HG02840 (cell line): Measurements from ENCODE around the gene NEU4.

ENCODE experiments used
- ATAC-seq: cut with Tn5 transposase; IDR thresholded peaks from one replicate; pipeline ENCODE4 v1.9.1; 2021; ENCODE audit warnings: mild to moderate bottlenecking, moderate library complexity, moderate number of reproducible peaks; ENCODE audit not compliant: unreplicated experiment, low FRiP score

NEU4 gene

GRCh38 chr2:241849616-241850543 lies 40.9 kb downstream of the NEU4 start:
- no peak for ATAC-seq

GRCh38 chr2:241850544-241851324 lies 41.7 kb downstream of the NEU4 start:
- no peak for ATAC-seq

- no peak for ATAC-seq
Measured at GRCh38 chr2:241851325-241852115, 42.5 kb downstream of the NEU4 start.

- no peak for ATAC-seq
Measured at GRCh38 chr2:241852116-241852980, 43.4 kb downstream of the NEU4 start.

- ATAC-seq = no peak
Measured at GRCh38 chr2:241852981-241853631, 44.1 kb downstream of the NEU4 start.

- no peak for ATAC-seq
Measured at GRCh38 chr2:241853651-241854341, 44.8 kb downstream of the NEU4 start.

- no peak for ATAC-seq
Measured at GRCh38 chr2:241854342-241855244, 45.6 kb downstream of the NEU4 start.

GRCh38 chr2:241855245-241855887 lies 46.4 kb downstream of the NEU4 start:
- no peak for ATAC-seq

- ATAC-seq = no peak
Measured at GRCh38 chr2:241855888-241856422, 47.0 kb downstream of the NEU4 start.

GRCh38 chr2:241857041-241857541 lies 48.1 kb downstream of the NEU4 start:
- no peak for ATAC-seq

- no peak for ATAC-seq
Measured at GRCh38 chr2:241857572-241858121, 48.7 kb downstream of the NEU4 start.

- ATAC-seq = peak; percentile 29
Measured at GRCh38 chr2:241858206-241859016, 49.4 kb downstream of the NEU4 start, which contains the start of gene PDCD1. Gene PDCD1 (minus strand): TSS chr2:241858894. CDS start chr2:241858838, 56 bp downstream.

GRCh38 chr2:241859017-241859435 lies 50.0 kb downstream of the NEU4 start:
- ATAC-seq = peak; percentile 15

GRCh38 chr2:241859436-241860183 lies 50.6 kb downstream of the NEU4 start:
- peak; percentile 38 for ATAC-seq
